NK-92 (cell line): ENCODE measurements around the gene ZC3H18.
A peak's percentile ranks its signal among the peaks of the same experiment; 100 is the strongest.
"Not testable (repeated sequence)": the region's sequence is repeated elsewhere in the genome, so short reads cannot be mapped to it uniquely, and the experiment has no call there.

ENCODE experiments used
- DNase-seq: peaks from one replicate; lab custom pipeline; 2025; ENCODE audit not compliant: unreplicated experiment; lab: John Stamatoyannopoulos, UW

The ZC3H18 gene

DNA sequence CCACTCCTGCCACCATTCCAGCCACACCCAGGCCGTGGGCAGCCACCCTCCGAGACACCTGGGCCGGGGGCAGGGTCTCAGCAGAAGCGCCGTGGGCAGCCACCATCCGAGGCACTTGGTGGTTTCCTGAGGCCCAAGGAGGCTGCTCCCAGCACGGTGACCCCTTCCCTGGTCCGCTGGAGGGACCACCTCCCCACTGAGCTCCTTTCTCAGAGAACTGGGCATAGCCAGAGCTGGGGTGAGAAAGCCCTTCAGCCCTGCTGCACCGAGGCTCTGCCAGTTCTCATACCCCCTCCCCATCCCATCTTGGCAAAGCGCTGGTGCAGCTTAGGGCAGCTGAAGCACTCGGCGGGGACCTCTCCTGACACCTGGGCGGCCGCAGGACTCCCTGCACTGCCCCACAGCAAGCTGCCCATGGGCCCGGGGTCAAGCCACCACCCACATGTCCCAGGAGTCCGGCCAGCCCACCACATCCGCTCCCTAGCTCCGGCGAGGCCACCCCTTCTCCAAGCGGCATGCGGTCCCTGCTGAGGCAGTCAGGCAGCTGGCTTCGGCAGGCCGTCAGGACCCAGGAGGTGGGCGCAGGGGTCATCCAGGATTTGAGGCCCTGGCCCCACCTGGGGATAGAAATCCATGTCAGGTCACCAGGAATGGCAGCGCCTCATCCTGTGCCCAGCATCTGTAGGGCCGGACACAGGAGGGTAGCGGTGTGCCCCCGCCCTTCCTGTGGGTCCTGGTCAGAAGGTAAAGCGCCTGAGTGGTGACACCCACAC is 82.0 kb downstream of the ZC3H18 start:
- no peak for DNase-seq

GRCh38 chr16:88652762-88653063 is 82.5 kb downstream of the ZC3H18 start:
- DNase-seq: no peak

DNA sequence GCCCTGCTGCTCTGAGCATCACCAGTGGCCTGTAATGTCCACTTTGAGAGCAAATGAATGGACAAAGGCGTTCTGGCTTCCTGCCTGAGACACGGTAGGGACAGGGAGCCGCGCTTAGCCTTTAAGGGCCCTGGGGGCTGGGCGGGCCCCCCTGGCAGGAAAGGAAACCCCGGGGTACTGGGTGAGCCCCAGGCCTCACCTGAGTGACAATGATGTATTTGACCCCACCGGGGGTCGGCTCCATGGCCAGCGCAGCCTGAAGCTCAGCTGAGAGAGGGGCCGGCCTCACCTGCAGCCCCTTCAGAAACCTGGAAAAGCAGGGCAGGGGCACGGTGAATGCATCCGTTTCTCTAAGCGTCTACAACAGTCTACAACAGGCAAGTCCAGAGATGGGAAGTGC is 82.9 kb downstream of the ZC3H18 start:
- no peak for DNase-seq

- DNase-seq: no peak
Observed at GRCh38 chr16:88653596-88654362, 83.6 kb downstream of the ZC3H18 start.

GRCh38 chr16:88654363-88655052 is 84.3 kb downstream of the ZC3H18 start:
- DNase-seq: no peak

DNA sequence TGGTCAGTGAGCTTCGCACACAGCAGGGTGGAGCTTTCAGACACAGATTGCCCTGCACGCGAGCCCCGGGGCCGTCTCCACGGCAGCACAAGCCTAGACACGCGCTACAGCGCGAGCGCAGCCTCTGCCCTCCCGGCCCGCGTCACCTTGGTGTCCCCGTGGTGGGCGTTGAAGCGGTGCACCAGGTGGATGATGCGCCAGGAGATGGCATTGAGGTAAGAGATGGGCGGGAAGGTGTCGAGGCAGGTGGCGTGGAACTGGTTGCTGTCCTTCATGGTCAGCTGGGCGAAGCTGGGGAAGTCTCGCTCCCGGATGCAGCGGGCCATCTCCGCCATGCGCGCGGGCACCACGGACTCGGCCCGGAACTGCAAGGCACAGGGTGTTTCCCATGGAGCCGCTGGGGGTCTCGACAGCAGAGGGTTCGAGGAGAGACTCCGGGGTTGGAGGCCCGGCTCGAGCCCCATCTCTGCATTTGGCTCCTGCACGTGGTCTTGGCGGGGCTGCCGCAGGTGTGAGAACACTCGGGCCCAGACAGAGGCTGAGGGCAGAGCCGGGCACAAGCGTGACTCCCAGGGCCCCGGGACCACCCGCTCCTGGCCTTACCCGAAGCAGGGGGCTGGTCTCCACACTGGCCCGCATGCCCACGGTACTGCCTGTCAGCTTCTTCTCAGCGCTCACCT is 85.0 kb downstream of the ZC3H18 start:
- no peak for DNase-seq

- DNase-seq: no peak
Observed at GRCh38 chr16:88655733-88656281, 85.6 kb downstream of the ZC3H18 start.

- no peak for DNase-seq
Observed at GRCh38 chr16:88656291-88656980, 86.2 kb downstream of the ZC3H18 start.

DNA sequence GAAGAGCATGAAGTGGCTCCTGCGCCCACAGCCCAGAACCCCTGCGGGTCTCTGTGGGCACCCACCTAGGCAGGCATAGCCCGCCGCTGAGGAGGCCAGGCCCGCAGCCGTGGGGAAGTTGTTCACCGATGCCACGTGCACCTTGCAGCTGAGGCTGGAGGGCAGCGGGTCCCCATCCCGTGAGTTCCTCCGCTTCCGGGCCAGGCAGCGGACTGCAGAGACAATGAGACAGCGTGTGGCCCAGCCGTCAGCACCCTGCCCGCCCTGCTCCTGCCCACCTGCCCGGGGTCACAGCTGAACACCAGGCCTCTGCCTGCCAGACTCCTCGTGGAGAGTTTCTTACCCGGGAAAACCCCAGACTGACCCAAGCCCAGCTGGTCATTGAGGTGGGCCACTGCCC is 87.2 kb downstream of the ZC3H18 start:
- DNase-seq: no peak

DNA sequence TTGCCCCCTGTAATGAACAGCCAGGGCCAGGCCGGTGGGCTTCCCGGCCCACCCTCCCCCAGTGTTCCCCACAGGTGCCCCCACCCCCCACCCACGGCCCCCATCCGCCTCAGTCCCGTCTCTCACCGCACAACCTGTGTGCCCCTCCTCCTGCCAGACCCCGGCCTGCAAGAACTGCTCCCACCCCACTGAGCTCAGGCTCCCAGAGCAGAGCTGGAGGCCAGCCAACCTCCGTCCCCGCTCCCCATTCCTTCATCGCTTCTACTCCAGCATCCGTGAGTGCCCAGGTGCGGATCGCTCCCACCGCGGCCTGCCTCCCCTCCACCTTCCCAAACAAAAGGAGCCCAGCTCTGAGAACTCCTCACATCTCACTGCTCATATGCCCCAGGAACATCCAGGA is 88.5 kb downstream of the ZC3H18 start:
- no peak for DNase-seq

DNA sequence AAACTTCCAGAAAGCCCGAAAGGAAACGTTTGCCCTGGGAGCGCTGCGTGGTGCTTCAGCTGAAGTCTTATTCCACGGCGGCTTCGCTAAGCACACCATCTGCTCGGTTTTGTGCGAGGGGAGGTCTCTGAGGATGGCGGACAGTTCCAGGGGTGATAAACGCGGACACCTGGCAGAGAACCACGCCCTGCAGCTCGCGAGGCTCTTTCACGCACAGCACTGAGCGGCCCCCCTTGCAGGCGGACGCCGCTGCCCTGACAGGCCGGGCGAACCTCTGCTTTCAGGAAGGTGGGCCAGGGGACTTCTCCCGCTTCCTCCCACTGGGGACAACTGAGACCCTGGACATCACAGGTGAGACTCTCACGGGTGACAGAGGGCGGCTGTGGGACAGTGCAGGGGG is 89.0 kb downstream of the ZC3H18 start:
- no peak for DNase-seq

DNA sequence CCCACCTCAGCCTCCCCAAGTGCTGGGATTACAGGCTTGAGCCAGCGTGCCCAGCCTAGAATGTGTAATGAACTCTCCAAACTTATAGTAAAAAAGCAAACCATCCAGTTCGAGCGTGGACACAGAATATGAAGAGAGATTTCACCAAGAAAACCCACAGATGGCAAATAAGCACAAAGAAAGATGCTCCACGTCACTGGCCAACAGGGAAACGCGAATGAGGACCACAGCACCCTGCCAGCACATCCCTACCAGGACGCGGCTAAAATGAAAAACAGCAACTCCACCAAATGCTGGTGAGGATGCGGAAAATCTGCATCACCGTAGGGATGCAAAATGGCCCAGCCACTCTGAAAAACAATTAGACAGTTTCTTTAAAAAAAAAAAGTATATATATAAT is 91.3 kb downstream of the ZC3H18 start:
- no peak for DNase-seq

DNA sequence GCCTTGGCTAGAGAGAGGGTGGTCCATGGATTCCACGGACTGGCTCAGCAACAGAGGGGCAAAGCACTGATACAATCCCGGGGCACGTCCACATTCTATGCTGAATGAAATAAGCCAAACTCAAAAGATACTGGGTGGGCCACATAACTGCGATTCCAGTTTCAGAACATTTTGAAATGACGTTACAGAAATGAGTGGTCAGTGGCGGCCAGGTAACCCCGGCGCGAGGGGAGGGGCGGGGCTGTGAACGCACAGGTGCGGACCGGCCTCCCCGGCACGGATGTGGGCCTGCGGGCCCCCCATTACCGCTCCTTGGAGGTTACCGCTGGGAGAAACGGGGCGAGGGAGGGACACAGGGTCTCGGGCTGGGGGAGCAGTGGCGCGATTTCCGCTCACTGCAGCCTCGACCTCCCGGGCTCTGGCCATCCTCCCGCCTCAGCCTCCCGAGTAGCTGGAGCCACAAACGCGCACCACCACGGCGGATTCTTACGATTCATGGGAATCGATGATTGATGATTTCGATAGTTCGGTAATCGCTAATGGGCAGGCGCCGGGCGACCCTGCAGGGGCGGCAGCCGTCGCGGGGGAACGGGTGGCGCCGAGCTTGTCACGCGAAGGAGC is 92.1 kb downstream of the ZC3H18 start:
- DNase-seq: no peak

GRCh38 chr16:88662843-88663606 is 92.8 kb downstream of the ZC3H18 start, which contains the start of gene MVD:
Gene MVD, minus strand, starts transcription at chr16:88663091. Its CDS starts 11 bp downstream, at chr16:88663080.
- peak; percentile 83 for DNase-seq

GRCh38 chr16:88665148-88665547 is 94.9 kb downstream of the ZC3H18 start:
- DNase-seq: no peak

- no peak for DNase-seq
Observed at GRCh38 chr16:88665570-88665969, 95.4 kb downstream of the ZC3H18 start.

DNA sequence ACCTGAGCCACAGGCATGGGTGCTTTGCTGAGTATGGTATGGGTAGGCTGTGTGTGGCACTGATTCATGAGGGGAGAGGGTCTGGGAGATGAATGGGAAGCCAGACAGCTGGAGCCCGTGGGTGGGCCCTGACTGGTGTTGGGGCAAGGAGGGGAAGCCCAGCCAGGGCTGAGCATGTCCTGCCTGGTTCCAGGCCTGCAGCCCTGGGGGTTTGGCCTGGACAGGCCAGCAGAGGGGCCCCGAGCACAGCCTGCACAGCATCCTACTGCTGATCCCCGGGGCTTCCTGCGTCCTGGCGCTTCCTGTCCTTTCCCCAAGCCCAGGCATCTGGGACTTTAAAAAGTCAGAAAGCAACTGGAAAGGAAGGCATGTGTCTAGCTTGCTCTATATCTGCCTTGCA is 97.3 kb downstream of the ZC3H18 start:
- DNase-seq: no peak

DNA sequence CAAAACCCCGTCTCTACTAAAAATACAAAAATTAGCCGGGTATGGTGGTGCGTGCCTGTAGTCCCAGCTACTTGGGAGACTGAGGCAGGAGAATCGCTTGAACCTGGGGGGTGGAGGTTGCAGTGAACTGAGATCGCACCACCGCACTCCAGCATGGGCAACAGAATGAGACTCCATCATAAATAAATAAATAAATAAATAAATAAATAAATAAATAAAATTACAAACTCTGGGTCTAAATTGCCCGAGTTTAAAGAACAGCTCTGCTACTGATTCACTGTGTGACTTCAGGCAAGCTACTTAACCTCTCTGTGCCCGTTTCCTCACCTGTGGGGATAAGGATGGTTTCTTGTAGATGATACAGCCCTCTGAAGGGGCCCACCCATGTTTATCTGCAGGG is 99.3 kb downstream of the ZC3H18 start:
- DNase-seq: not testable (repeated sequence)

DNA sequence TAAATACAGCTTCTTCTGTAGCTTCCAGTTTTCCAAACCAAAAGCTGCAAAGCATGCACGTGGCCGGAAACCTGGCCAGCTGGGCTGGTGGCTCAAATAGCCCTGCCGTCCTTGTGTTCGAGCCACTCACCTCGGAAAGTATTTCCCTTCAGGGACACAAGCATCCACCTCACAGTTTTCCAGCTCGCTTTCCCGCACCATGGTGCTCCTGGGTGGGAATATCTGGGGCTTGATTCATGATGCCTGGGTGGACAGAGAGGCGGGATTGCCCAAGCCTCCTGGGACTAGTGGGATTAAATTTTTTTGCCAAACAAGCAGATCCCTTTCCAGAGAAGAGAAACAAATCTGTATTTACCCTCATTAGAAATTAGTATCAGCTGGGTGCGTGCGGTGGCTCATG is 99.8 kb downstream of the ZC3H18 start:
- no peak for DNase-seq
